Gastrocnemius medialis (tissue), 4 donors: ENCODE results near the gene ACOXL. TPM values are rescaled to one million over a fixed set of nuclear protein-coding genes. Genes with fewer than 3 reads are reported as not detected.
"Not testable (repeated sequence)": the region's sequence is repeated elsewhere in the genome, so short reads cannot be mapped to it uniquely, and the experiment has no call there.

Experiments used
- ATAC-seq, 2 donors: fragments of 150-250 bp; one replicate each; pipeline ENCODE4 v1.9.1; 2016
- DNase-seq, 2 donors: peaks; one replicate each; pipeline ENCODE4 v3.0.0-alpha.2; 2019
- H3K27ac ChIP-seq, 4 donors: fragments of 200-600 bp; sonication (generic); 1 replicate in 1 of 4; 2 replicates in 3 of 4; pipeline ENCODE4 v1.5.1; 2016 to 2018; ENCODE audit warnings: mild to moderate bottlenecking in 2 of 4, moderate library complexity in 1 of 4
- H3K27me3 ChIP-seq, 3 donors: fragments of 200-600 bp; sonication (generic) in 2 of 3; 1 replicate in 1 of 3; 2 replicates in 2 of 3; pipeline versions ENCODE4 v1.5.1 to v1.6.0; 2016 to 2019; ENCODE audit warnings: mild to moderate bottlenecking in 1 of 3, moderate library complexity in 1 of 3
- H3K36me3 ChIP-seq, 2 donors: fragments of 200-600 bp; sonication (generic) in 1 of 2; one replicate each; pipeline ENCODE4 v1.5.1; 2017 to 2018
- H3K4me1 ChIP-seq, 2 donors: fragments of 200-600 bp; sonication (generic) in 1 of 2; one replicate each; pipeline ENCODE4 v1.5.1; 2016 to 2017; ENCODE audit warnings: mild to moderate bottlenecking in 2 of 2
- H3K4me3 ChIP-seq, 4 donors: fragments of 200-600 bp; sonication (generic) in 3 of 4; 1 replicate in 1 of 4; 2 replicates in 3 of 4; pipeline ENCODE4 v1.5.1; 2016 to 2019; ENCODE audit warnings: mild to moderate bottlenecking in 2 of 4
- H3K9me3 ChIP-seq, 3 donors: fragments of 200-600 bp; sonication (generic) in 2 of 3; 1 replicate in 1 of 3; 2 replicates in 2 of 3; pipeline ENCODE4 v1.5.1; 2016 to 2019
- CTCF ChIP-seq, 5 experiments: fragments of 450-650 bp in 3 of 5; fragments of 200-600 bp in 2 of 5; sonication (generic) in 2 of 5; IDR thresholded peaks in 4 of 5; conservative IDR thresholded peaks in 1 of 5; 1 replicate in 4 of 5; 2 replicates in 1 of 5; pipeline ENCODE4 v1.5.1; 2016 to 2019; ENCODE audit warnings: antibody characterized with exemption in 5 of 5, mild to moderate bottlenecking in 3 of 5, moderate library complexity in 3 of 5
- POLR2A ChIP-seq, 2 donors: fragments of 450-650 bp; IDR thresholded peaks; one replicate each; pipeline ENCODE4 v1.6.1; 2017; ENCODE audit warnings: antibody characterized with exemption in 2 of 2, mild to moderate bottlenecking in 2 of 2, moderate library complexity in 2 of 2
- in situ Hi-C, 4 donors: fragments of 200-750 bp; cut with MboI; loops; one replicate each; pipeline versions ENCODE4 v1.15.0 to v1.8.0; 2017; ENCODE audit warnings: low sequenced_read_pairs in 4 of 4
- intact Hi-C: fragments of 100-400 bp; cut with DNase I; formaldehyde crosslinking; loops from one replicate; pipeline ENCODE4 v1.15.1; 2023; ENCODE audit warnings: low total_unique reads
- total RNA-seq, 4 donors: library from RNA; depleted of rRNA; stranded (reverse); fragments of >200 nt; gene quantifications; one replicate each; pipeline versions ENCODE4 v1.1.0 to v1.2.3, GENCODE V29; 2016

ACOXL gene
- total RNA-seq, 4 donors from 2014 or later, result not detected

- Histone ChIP-seq H3K27ac (peak overlapping the region in 3 of 4 donors; percentile 3 to 34 (median 33)), H3K9me3 (peaks cover 0 to 11% (median 0%) of the 10 kb centered on the region in 3 donors), H3K27me3 (no peaks in the 10 kb centered on the region), H3K4me3 (no peak overlapping the region), H3K36me3 (no peaks in the 10 kb centered on the region), H3K4me1 (peaks cover 0 to 5% of the 10 kb centered on the region in 2 donors)
- in situ Hi-C loops (no loop called here), intact Hi-C loops (no loop called here)
- DNase-seq, result no peak
- TF ChIP-seq CTCF (IDR thresholded peaks at IDR 0.05 in 4 of 5, conservative IDR thresholded peaks at IDR 0.05 in 1 of 5), result no peak
- no peak for TF ChIP-seq POLR2A (IDR thresholded peaks at IDR 0.05)
- peak; percentile 55 to 76 for ATAC-seq
These were observed 339.3 kb downstream of the ACOXL start for GRCh38 chr2:111071600-111072171.

- intact Hi-C loops (no loop called here), in situ Hi-C loops (no loop called here)
- Histone ChIP-seq H3K9me3 (peaks cover 0 to 11% (median 0%) of the 10 kb centered on the region in 3 donors), H3K4me1 (peaks cover 0 to 5% of the 10 kb centered on the region in 2 donors), H3K36me3 (no peaks in the 10 kb centered on the region), H3K4me3 (no peak overlapping the region), H3K27ac (peak overlapping the region in 2 of 4 donors; percentile 33 to 34), H3K27me3 (no peaks in the 10 kb centered on the region)
- TF ChIP-seq CTCF (IDR thresholded peaks at IDR 0.05 in 4 of 5, conservative IDR thresholded peaks at IDR 0.05 in 1 of 5) (no peak), POLR2A (IDR thresholded peaks at IDR 0.05) (no peak)
- DNase-seq, result no peak
- peak; percentile 41 to 45 for ATAC-seq
These were observed 340.0 kb downstream of the ACOXL start for GRCh38 chr2:111072220-111072871.

GRCh38 chr2:111082659-111083058 is 350.3 kb downstream of the ACOXL start:
- in situ Hi-C loops, H3K9me3 ChIP-seq, ATAC-seq, H3K27me3 ChIP-seq, H3K4me3 ChIP-seq, H3K36me3 ChIP-seq, DNase-seq, H3K27ac ChIP-seq, intact Hi-C loops, H3K4me1 ChIP-seq: not testable (repeated sequence)

- Histone ChIP-seq H3K9me3 (no peaks in the 10 kb centered on the region), H3K4me3 (no peak overlapping the region), H3K27ac (no peak overlapping the region), H3K27me3 (no peaks in the 10 kb centered on the region), H3K36me3 (no peaks in the 10 kb centered on the region), H3K4me1 (peaks cover 0 to 3% of the 10 kb centered on the region in 2 donors)
- no peak for TF ChIP-seq CTCF (IDR thresholded peaks at IDR 0.05 in 4 of 5, conservative IDR thresholded peaks at IDR 0.05 in 1 of 5)
- no peak for TF ChIP-seq POLR2A (IDR thresholded peaks at IDR 0.05)
- ATAC-seq (no peak), DNase-seq (no peak)
- in situ Hi-C loops (no loop called here), intact Hi-C loops (loop anchor here (10.0 kb wide), 1 partner anchor 97 kb away; no protein-coding TSS in a partner anchor)
These were observed 359.4 kb downstream of the ACOXL start for GRCh38 chr2:111091811-111092211.

- Histone ChIP-seq H3K36me3 (no peaks in the 10 kb centered on the region), H3K4me1 (peaks cover 0 to 3% of the 10 kb centered on the region in 2 donors), H3K4me3 (no peak overlapping the region), H3K27me3 (no peaks in the 10 kb centered on the region), H3K9me3 (no peaks in the 10 kb centered on the region), H3K27ac (peak overlapping the region in 3 of 4 donors; percentile 20 to 72 (median 40))
- no peak for TF ChIP-seq CTCF (IDR thresholded peaks at IDR 0.05 in 4 of 5, conservative IDR thresholded peaks at IDR 0.05 in 1 of 5)
- no peak for TF ChIP-seq POLR2A (IDR thresholded peaks at IDR 0.05)
- no peak for DNase-seq
- peak; percentile 30 to 44 for ATAC-seq
- in situ Hi-C loops, result no loop called here
- intact Hi-C loops, result loop anchor here (10.0 kb wide), 1 partner anchor 100 kb away; no protein-coding TSS in a partner anchor
These were observed 362.3 kb downstream of the ACOXL start for GRCh38 chr2:111094691-111095090.
